Ecto neural progenitor cell (in vitro differentiated cells): Measurements from ENCODE around the gene AQP3.
A peak's percentile ranks its signal among the peaks of the same experiment; 100 is the strongest.
"Not testable (repeated sequence)": the region's sequence is repeated elsewhere in the genome, so short reads cannot be mapped to it uniquely, and the experiment has no call there.

Experiments
- DNase-seq: peaks from one replicate; pipeline ENCODE4 v3.0.0-alpha.2; 2018; ENCODE audit warnings: low spot score

Gene AQP3

DNA sequence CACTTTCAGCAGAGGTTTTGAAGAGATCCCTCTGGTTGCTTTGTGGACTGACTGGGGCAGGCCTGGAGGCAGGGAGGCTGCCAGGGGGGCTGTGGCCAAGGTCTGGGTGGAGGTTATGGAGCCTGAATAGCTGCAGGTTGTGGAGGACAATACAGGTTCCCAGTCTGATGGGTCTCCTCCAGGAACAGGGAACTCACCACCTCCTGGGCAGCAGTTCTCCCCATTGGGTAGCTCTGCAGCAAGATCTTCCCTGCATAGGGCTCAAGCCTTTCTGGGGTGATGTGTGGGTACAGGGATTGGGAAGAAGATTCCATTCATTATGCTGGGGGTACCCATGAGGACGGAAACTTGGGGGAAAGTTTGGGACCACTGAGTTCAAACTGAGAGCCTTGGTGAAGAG lies 6.8 kb downstream of the AQP3 start:
- DNase-seq, result no peak

DNA sequence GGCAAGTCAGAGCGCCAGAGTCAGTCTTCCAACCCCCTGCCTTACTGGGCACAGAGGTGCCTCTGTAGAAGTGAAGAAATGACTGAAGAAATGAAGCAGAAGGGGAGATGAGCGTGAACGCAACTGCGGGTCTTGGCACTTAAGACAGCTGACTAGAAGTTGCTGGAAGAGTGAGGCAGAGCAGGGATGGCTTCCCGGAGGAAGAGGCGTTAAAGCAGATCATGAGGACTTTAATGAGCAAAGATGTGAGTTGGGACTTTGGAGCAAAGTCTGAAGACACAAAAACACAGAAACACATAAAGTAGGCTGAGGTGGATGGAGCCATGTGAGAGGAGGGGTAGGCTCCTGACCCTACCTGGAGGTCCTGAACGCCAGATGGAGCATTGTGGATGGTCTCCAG lies 7.2 kb downstream of the AQP3 start:
- no peak for DNase-seq

DNA sequence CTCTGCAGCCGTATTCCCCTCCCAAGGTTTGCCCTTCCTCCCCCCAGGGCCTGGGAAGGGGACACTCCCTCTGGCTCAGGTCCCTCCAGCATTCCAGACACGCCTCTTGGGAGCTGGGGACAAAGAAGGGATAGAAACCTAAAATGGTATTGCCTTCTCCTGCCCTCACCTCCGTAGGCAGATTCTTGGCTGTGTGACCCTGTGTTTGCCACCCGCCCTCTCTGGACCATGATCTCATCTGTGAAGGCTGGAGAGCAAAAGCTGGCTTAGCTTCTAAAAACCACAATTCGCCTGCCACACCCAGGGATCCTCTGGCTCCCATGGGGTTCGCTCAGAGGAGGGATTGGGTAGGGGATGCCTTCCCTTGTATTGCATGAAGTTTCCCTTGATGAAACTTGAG lies 7.7 kb downstream of the AQP3 start:
- DNase-seq, result no peak

DNA sequence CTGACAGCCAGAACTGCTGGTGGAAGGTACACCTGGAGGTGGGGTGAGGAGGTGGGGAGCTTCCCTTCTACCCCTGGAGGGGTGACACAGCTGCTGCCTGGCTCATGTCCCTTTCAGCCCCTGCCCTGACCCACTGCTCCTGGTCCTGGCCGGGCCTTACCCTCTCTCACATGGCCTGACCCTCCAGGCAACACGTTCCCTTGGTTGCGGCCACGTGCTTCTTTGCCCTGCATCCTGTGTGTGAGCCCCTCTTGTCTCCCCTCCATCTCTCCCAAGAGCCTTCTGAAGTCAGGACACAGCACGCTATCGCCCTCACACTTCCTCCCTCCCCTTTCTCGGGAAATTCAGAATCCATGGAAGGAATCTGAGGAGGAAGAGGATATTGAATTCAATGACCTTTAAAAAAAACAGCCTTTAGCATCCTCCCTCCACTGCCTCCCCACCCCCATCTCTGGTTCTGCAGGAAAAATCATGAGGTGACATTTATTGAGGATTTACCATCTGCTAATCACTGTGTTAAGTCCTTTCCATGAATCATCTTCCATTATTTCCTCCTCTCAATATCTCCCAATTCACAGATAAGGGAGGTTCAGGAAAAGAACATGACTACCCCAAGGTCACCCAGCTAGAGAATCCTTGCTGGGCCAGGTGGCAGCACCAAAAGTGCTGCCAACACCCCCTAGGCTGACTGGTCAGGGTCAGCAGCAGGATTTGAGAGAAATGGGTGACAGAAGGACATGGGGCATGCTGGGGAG lies 8.3 kb downstream of the AQP3 start:
- no peak for DNase-seq

DNA sequence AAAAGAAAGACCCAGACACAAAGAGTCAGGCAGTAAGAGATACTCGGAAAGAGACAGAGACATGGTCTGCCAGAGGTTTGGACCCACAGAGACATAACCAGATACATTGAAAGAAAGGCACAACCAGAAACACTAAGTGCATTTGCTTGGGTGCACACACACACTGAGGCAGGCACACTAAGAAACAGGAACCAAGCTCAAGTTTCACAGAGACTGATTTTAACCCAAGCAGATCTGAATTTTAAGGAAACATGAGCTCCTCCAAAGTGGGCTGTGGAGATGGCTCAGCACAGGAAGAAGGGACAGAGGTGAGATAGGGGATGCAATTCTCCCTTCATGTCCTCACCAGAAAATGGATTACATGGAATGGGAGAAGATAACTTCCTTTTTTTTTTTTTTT lies 9.5 kb downstream of the AQP3 start:
- DNase-seq, result no peak

DNA sequence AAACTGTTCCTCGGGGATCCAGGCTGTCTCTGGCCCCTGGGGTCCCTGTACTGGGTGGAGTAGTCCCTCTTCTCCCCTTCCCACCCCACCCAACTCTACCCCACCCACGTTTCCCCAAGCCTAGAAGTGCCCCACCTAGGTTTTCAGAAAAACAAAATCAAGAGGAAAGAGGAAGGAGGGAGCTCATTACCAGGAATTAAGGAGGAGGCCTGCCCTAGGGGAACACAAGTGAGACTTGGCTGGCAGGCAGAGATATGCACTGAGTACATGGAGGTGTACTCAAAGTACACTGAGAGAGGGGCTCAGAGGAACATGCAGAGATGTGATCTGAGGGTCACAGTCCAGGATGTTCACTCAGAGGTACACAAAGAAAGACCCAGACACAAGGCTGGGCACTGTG lies 10.2 kb downstream of the AQP3 start:
- DNase-seq, result no peak

DNA sequence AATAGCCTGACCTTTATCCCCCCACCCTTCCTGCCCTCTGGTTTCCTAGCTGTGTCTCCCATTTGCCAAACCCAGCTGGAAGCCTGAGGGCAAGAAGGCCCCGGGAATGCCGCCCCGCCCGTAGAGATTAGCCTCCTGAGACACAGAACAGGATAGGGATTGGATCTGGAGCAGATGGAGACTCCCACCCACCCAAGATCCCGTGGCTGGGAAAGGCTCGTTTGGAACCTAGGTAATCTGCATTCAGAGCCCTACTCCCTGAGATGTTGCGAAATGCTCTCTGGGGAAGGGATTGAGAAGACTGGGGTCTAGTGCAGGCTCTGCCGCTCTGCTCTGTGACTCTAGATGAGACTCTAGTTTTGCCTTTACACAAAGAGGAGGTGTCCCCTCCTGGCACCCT lies 10.9 kb downstream of the AQP3 start:
- DNase-seq, result no peak

DNA sequence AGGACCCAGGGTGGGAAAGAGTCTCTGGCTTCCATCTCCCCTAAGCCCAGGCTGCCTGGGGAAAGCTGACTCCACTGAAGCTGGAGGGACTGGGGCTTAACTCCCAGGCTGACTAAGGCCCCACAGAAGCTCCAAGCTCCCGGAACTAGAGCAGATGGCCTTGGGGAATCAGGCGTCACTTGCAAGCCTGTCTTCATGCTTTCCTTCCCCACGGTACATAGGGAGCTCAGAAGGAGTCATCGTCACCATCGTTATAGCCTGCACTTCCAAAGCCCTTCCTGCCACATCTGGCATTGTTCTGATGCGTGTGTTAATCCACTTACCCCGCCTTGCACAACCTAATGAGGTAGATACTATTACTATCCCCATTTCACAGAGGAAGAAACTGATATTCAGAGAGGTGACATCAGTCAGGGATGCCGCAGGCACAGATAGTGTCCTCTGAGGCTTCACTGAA lies 11.5 kb downstream of the AQP3 start:
- no peak for DNase-seq

DNA sequence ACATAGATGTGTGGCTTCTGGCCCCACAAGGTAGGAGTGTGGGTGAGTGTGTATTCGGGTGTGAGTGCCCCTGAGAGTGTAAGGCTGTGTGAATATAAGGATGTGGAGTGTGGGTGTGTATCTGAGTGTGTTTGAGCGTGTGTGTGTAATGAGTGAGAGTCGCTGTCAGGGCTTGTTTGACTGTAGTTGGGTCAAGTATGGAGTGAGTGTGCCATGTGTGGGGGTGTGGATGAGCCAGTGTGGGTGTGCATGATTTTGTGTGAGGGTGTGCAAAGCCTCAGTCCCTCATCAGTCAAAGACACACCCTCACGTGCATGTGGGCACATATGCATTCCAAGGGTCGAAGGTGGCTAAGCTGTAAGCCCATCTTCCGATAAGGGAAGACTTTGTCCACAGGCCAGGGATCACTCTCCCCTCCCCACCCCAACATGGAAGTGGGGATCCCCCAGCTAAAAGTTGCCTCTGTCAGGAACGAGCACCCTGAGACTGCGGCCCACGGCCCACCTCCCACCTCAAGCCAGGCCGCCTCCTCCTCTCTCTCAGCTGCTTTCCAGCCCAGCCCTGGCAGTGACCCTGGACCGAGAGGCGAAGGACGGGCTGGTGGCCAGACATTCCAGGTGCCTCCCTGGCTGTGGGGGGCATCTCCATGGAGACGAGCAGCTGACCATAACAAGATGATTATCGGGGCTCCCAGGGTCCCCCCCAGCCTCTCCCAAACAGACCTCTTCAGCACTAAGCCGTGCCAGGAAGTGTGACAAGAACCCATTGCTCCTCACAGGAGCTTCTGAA lies 12.9 kb downstream of the AQP3 start:
- DNase-seq, result no peak

DNA sequence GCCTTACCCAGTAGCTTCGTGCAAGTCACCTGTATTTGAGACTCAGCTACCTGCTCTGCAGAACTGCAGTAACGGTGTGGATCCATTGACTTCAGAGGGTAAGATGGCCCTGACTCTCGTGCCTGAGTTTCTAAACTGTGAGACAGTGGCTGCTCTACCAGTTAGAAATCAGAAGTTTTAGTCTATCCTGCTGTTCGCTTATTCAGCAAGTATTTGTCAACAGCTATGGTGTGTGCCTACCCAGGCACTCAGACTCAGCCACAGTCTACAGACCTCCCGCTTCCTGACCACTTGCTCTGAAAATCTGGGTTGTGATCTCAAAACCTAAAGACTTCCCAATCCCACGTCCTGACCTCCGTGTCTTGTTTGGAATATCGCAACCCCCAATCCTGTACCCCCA lies 13.5 kb downstream of the AQP3 start:
- DNase-seq, result no peak

DNA sequence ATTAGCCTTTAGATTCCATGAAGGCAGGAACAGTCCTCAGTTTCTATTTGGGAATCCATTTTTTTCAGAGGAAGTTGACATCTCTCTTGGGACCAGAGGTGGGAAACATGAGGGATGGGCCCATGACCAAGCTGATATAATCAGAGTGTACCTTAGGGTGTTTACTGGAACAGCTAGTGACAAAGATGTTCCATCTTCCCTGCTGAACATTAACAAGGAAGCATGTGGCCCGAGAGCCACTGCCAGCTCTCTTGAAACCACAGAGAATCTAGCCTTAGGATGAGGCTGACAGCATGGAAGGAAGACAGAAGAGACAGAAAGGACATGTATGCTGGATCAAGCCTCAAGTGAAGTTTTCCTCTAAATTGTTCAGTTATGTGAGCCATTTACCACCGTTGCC lies 16.0 kb downstream of the AQP3 start:
- DNase-seq, result no peak

DNA sequence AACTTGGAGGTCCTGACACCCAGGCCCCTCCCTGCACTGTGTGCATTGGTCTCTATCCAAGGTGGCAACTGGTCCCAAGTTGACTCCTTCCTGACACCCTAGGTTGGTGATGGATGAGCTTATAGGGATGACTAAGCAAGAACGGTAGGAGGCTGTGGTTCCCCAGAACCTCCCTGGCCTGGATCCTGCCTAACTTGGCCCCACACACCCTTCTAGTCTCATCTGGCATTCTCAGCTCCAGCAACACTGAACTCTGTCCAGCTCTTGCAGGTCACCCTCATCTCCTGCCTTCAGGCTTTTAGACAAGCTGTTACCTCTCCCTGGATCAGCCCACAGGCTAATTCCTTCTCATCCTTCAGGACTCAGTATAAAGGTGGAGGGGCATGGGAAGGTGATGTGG lies 16.5 kb downstream of the AQP3 start:
- peak; percentile 25 for DNase-seq

DNA sequence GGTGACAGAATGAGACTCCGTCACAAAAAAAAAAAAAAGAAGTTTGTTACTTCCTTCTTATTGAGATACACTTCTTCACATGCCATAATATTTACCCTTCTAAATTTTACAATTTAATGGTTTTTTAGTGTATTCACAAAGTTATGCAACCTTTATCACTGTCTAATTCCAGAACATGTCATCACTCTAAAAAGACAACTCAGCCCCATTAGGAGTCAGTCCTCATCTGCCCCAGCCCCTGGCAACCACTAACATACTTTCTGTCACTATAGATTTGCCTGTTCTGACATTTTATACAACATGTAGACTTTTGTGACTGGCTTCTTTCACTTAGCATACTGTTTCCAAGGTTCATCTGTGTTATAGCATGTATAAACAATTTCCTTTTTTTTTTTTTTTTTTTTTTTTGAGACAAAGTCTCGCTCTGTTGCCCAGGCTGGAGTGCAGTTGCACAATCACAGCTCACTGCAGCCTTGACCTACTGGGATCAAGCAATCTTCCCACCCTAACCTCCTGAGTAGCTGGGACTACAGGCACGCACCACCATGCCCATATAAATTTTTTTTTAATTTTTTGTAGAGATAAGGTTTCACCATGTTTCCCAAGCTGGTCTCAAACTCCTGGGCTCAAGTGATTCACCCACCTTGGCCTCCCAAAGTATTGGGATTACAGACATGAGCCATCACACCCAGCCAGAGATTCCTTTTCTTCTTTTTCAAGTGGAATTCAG lies 18.0 kb downstream of the AQP3 start:
- DNase-seq, result no peak

DNA sequence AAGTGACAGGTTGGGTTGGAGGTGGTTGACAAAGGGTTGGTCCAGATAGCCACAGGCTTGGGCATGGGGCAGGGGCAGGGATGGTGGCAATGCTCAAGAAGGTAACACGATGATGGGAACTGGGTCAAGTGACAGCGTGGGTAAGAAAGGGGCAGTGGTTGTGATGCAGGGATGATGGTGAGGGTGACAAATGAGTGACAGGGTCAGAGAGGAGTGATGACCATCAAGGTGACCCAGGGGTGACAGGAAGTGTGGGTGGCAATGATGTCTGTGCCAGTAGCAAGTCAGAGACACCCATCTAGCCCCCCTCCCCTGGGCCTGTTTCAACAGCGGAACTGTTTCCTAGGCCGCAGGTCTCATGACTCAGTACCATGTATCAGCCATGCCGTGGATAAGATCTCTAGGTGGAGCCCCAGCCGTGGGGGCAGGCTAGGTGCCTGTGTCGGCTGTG lies 20.5 kb downstream of the AQP3 start:
- peak; percentile 30 for DNase-seq

DNA sequence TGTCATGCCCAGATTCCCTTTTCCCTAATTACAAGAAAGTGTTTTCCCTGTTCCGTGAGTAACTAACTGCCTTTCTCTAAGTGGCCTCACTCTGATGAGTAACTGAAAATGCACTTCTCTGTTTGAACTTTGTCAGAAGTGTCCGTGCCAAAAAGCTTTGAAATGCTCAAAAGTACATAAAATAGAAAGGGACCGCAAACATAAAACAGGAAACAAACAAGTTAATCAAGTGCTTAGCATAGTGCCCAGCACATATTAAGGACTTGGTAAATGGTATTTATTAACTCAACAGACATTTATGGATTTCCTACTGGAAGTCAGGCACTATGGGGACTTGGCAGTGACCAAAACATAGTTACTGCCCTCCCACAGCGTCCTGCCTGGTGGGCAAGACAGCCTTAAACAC lies 22.3 kb downstream of the AQP3 start:
- DNase-seq, result no peak

DNA sequence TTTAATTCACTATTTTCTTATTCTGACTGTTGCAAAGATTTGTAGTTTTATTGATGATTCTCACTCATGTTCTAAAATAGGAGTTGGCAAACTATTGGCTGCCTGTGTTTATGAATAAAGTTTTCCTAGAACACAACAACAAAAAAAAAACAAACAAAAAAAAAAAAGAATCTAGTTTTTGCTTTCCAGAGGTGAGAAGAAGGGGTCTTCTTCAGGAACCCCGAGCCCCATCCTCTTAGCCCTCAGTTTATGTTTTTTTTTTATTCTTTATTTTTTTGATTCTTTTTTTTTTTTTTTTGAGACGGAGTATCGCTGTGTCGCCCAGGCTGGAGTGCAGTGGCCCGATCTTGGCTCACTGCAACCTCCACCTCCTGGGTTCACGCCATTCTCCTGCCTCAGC lies 22.9 kb downstream of the AQP3 start:
- not testable (repeated sequence) for DNase-seq

DNA sequence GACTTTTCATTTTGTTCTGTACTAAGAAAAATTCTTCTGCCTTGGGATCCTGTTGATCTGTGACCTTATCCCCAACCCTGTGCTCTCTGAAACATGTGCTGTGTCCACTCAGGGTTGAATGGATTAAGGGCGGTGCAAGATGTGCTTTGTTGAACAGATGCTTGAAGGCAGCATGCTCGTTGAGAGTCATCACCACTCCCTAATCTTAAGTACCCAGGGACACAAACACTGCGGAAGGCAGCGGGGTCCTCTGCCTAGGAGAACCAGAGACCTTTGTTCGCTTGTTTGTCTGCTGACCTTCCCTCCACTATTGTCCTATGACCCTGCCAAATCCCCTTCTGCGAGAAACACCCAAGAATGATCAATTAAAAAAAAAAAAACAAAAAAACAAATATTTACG lies 23.4 kb downstream of the AQP3 start:
- not testable (repeated sequence) for DNase-seq

DNA sequence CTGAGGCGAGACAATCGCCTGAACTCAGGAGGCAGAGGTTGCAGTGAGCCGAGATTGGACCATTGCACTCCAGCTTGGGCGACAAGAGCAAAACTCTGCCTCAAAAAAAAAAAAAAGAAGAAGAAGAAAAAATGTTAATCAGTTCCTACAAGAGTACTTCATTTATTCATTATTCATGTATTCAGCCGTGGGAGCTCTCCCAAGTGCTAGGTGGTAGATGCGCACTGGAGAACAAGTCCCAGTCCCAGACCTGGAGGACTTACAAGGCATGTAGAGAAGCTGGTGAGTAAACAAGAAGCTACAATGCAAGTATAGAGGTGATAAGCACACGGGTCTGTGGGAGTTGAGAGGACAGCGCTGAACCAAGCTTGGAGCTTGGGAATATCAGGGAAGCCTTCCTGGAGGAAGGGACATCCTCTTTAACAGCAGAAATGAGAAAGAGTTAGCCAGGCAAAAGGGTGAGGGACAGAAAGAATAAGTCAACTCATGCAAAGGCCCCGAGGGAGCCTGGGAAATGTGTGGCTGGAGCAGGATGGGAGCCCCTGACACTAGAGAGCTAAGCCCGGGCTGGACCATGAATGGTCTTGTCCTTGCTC lies 27.6 kb downstream of the AQP3 start:
- DNase-seq, result no peak

DNA sequence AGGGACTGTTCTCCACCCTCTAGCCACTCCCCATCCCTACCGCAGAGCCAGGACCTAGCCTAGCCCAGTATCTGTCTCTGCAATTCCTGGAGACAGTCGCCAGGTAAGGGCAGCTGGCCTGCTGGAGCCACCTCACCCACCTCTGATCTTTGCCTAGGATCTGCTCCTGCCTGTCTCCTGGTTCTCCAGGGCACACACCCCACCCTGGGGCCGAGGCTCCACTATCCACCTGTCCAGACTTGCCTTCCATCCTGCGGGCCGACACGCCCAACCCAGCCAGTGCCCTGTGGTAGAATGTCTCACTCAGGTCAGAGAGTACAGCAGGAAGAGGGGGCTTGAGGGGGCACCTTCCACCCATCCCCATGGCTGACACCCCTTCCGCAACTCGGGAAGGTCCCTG lies 29.3 kb downstream of the AQP3 start:
- DNase-seq, result no peak

DNA sequence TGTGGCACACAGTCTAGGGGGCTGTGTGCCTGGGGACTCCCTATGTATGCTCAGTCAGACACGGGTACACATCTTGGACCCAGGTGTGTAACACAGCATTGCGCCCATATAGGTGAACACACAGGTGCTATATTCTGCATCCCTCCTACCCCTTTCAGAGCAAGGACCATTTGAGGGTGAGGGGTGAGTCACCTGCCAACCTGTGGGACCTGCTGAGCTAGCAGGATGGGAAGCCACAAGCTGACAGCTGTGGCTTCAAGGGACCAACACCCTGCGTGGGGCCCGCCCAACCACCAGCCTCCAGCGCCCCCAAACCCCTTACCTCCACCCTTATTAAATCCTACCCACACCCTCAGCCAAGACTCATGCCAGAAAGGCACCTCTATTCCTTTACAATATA lies 30.4 kb downstream of the AQP3 start:
- DNase-seq, result no peak

DNA sequence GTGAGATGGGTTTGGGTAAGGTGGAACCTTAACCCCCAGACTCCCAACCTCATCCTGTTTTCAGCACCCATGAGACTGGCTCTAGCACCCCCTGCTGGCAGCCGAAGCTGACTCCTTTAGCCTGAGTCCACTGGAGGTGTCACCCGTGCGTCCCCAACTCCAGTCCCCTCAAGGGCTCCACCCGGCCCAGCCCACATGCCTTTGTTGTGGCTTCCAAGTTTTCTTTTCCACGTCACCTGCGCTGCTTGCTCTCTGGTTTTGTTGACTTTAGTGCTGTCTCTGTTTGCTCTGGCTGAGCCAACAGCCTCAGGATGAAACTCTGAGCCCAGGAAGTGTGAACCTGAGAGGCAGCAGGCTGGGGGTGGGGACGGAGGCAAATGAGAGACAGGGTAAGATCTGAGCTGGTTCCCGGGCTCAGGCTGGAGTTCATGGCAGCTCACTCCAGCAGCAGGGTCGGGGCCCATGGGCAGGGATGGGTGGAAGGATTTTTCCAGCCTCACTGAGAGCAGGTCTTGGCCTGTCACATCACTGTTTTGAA lies 31.8 kb downstream of the AQP3 start:
- DNase-seq, result peak; percentile 78

DNA sequence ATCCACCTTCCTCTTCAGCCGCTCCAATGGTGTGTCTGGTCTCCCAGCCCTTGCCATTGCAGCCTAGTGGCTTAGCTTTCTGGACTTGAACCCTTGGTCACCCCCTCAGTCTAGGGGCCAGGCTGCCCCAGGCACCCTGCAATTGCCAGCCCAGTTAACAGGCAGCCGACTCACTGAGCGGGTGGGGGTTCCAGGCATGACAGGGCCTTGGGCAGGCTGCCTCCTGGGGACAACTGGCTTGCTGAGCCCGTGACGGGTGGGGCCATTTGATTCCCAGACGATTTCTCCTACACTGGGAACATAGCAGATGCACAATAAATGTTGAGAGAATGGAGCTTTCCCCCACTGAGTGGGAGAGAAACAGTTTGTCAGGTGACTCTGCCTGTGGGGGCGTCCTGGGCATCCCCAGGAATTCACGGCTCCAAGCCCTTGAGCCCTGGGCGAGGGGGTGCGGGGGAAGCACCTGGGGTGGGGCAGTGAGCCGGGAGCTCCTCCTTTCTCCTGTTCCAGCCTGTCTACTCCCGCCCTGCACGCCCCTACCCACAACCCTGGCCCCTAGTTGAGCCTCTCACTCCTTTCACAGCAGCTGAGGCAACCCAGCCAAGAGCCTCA lies 32.4 kb downstream of the AQP3 start:
- DNase-seq, result no peak
